Measurements from ENCODE around the gene NSMCE1.
"Not testable (repeated sequence)": the region's sequence is repeated elsewhere in the genome, so short reads cannot be mapped to it uniquely, and the experiment has no call there.

The NSMCE1 gene

DNA sequence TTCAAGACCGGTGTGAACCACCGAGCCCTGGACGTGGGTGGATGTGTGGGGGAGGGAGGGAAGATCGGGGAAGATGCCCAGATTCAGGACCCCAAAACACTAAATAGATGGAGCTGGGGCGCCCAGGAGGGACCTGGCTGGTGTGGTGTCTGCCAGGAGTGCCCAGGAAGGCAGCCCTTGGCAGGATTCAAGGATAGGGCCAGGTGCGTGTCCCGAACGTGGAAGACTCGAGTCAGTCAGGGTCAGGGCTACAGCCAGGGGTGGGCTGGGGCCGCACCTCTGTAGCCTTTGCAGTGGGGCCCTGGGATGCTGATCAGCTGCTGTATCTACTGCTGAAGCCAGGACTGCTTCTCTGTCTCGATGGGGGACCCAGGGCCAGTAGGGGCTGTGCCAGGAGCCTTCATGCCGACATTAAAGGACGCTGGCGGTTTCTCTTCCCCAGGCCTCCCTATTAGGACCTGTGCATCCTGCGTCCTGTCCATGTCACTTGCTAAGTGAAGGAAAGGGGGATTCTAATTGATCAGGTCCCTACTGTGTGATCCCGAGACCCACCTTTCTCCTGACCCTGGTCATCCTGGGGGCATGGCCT, 52.2 kb downstream of the NSMCE1 start:
- no peak for DNase-seq (ENCODE audit: low read depth in 2 of 2)

DNA sequence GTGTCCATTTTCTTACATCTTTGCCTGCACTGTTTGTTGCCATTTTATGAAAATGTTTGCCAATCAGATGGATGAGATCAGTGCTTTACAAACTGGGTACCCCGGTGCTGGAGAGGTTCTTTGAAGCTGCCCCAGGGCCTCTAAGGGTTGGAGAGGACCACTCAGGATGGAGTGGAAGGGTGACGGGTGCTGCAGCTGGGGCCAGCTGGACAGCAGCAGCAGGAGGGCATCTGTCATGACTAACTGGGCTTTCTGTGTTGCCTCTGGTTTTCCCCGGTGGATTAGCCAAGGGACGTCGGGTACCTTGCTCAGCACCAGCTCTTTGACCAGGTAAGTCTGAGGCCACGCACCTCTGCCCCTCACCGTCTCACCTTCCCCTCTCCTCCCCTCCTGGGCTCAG, 52.9 kb downstream of the NSMCE1 start:
- DNase-seq (ENCODE audit: low read depth in 2 of 2) = no peak

DNA sequence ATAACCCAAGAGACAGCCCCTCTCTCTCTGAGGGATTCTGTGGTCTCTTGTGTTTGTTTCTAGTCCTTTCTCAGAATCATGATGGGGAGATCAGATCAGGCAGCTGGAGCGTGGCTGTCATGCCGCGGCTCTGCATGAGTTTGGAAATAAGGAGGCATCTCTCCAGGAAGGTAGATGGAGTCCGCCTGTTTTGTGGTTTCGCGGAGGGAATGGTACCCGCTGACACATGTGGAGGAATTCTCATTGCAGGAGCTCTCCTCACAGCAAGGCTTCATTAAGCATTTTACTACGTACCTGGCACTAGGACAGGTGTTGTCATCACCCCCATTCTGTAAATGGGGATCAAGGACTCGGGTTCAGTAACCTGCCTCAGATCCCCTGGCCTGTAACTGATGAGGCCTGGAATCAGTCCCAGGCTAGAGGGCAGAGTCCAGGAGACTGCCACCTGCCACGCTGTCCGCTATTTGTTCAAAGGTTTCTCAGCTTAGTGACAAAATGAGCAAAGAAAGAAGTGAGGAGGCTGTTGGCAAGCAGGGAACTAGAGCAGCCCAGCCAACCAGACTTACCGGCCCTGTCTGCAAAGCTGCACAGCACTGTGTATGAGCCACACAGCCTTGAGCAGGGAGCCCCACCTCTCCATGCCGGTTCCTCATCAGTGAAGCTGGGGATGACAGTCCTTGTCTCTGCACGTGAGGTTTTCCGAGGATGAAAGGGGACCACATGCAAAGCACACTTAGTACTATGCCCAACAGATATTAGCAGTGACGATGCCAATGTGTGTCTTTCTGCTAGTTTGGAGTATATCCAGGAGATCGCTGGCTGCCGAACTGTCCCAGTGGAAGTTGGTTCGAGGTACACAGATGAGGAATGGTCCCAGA, 54.2 kb downstream of the NSMCE1 start:
- no peak for DNase-seq (ENCODE audit: low read depth in 2 of 2)

DNA sequence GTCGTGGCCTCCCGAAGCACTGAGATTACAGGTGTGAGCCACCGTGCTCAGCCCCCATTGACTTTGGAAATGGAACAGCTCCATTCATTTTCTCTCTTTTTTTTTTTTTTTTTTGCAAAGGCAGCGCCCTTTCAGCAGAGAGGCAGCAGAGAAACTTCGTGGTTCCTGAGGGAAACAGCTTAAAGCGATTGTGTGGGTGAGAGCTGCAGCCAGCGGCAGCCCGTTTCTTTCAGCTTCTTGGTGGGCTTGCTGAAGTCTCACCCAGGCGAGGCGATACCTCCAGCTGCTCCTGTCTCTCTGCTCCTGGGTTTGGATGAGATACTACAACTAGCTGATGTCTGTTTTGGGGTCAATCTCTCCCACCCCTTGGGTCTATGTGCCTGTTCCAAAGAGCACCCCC, 57.5 kb downstream of the NSMCE1 start:
- DNase-seq (ENCODE audit: low read depth in 2 of 2) = no peak

DNA sequence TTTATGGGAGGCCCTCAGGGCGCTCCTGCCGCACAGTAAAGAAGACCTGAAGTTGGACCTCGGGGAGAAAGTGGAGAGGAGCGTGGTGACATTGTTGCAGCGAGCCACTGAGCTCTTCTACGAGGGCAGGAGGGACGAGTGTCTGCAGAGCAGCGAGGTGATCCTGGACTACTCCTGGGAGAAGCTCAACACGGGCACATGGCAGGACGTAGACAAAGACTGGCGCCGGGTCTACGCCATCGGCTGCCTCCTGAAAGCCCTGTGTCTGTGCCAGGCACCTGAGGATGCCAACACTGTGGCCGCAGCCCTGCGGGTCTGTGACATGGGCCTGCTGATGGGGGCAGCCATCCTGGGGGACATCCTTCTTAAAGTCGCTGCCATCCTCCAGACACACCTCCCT, 58.4 kb downstream of the NSMCE1 start:
- no peak for DNase-seq (ENCODE audit: low read depth in 2 of 2)

DNA sequence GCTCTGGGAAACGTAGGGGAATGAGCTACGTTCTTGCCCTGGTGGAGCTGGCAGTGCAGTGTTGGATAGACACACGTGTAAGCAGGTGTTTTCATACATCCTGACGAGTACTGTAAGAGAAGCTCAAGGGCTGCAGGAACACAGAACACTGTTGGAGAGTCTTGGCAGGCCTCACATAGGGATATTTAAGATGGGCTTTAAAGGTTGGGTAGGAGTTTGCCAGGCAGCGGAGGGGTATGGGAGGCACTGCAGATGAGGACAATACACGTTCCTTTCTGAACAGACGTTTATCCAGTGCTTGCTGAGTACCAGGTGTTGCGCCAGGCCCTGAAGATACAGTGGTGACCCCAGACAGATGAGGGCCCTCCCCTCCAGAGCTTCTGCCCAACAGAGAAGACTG, 59.0 kb downstream of the NSMCE1 start:
- DNase-seq (ENCODE audit: low read depth in 2 of 2) = no peak

DNA sequence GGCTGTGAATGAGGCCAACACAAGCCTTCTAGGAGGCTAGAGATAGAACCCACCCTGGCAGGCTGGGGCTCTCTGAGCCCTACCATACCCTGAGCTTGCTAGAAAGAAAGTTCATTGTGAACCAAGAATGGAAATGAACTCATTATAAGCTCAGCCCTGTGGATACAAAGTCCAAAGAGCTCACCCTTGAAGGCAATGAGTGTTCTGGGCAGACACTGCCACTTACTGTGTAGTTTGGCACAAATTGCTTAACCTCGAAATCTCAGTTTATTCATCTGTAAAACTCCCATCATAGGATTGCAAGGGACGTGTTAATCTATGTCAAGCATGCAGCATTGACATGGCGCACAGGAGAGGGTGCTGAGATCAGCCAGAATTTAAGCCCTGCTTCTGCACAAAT, 59.8 kb downstream of the NSMCE1 start:
- DNase-seq (ENCODE audit: low read depth in 2 of 2) = no peak

DNA sequence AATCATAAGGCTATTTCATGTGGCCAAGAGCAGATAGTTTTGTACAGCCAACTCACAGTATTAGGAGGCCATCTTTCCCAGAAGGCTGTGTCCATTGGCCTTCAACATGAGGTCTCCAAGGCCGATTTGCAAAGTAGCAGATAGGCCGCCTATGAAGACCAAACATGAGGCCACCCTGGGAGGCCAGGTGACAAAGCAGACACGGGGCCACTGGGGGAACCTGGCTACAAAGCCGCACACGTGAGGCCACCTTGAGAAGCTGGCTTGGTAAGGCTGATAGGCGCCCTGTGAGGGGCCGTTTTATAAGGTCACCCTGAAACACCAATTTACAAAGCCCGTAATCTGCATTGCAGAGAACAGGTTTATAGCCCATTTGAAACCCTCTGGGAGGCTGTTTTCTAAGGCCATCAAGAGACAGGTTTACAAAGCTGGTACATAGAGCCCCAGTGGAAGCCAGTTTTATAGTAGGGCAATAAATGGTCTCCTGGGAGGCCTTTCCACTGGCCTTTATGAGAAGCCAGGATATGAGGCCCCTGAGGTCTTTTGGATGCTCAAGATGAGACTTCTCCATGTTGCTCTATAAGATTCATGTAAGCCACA, 60.4 kb downstream of the NSMCE1 start:
- DNase-seq (ENCODE audit: low read depth in 2 of 2) = no peak

DNA sequence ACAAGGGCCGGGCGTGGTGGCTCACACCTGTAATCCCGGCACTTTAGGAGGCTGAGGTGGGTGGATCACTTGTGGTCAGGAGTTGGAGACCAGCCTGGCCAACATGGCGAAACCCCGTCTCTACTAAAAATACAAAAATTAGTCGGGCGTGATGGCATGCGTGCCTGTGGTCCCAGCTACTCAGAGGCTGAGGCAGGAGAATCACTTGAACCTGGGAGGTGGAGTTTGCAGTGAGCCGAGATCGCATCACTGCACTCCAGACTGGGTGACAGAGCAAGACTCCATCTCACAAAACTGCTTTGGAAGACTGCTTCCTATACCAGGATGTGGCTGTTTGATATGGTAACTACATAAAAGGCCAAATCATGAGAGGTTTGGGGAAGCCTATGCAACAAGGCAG, 61.5 kb downstream of the NSMCE1 start:
- DNase-seq (ENCODE audit: low read depth in 2 of 2) = not testable (repeated sequence)

DNA sequence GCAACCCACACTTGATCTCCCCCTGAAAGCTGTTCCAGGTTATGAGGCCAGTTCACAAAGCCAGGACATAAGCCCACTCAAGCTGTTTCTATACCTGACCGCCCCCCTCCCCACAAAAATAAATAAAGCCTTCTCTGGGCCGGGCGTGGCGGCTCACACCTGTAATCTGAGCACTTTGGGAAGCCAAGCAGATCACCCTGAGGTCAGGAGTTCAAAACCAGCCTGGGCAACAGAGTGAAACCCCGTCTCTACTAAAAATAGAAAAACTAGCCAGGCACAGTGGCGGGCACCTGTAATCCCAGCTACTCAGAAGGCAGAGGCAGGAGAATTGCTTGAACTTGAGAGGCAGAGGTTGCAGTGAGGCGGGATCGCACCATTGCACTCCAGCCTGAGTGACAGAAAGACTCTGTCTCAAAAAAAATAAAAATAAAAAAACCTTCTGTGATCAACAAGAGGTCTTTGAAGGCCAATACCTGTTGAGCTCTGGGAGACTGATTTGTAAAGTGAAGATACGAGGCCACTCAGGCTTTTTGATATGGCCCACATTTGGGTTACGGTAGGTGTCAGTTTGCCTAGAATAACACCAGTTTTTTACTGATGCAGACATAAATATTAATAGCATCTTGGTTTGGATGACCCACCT, 63.0 kb downstream of the NSMCE1 start:
- DNase-seq (ENCODE audit: low read depth in 2 of 2) = no peak

DNA sequence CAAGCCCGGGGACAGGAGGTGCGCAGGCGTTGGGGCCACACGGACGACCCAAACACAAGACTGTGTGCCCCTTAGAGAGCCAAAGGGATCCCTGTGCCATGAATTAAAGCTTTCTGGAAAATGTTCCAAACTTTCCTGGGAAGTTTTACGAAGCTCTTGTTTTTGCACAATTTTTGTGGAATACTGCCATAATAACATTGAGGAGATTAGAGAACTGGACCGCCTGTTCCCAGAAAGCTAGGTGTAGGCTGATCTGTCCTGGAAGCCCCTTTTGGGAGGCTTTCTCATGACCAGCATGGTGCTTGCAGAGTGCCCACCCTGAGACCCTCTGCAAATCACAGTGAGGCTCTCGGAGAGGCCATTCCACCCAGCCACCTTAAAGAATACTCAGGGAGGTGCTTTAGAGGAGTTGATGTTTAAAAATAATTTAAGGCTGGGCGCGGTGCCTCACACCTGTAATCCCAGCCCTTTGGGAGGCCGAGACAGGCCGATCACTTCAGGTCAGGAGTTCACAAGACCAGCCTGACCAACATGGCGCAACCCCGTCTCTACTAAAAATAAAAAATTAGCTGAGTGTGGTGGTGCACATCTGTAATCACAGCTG, 64.2 kb downstream of the NSMCE1 start:
- DNase-seq (ENCODE audit: low read depth in 2 of 2) = no peak

DNA sequence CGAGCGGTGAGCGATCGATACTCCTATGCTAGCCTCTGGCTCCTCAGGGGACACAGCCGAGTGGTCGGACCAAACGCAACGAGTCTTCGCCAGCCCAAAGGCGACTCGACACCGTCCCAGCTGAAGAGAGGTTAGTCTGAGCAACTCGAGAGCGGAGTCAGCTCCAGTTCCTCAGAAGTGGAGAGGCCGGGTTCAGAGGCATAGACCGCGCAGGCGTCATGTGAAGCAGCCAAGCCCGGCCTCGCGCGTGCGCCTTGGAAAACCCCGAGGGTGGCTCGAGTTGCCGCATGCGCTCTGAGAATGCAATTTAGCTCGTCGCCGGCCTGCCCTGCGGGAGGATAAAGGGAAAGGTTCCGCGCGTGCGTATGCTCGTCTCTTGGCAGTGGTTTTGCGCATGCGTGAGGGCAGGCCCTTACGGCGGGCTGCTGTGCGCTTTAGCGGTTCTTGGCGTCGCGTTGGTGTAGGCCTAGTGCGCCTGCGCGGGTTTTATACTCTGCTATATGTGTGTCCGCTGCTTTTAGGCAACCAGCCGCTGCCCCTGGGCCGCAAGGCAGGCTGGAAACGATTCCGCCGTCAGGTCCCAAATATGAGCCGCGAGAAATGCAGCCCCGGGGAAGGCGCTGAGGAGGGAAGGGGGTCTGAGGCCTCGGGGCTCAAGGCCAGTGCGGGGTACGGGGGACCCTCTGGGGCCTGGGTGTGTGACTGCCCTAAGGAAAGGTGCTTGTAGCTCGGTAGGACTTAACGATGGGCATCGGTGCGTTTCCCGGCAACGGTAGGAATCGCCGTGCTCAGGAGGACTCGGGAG, 64.9 kb downstream of the NSMCE1 start, which contains the start of gene KDM8:
TSS of gene KDM8 (plus strand) at position 20 of the 805 bp plus-strand sequence. CDS start 6,598 bp downstream, outside the sequence.
- DNase-seq (ENCODE audit: low read depth in 2 of 2) = peak; percentile 99

DNA sequence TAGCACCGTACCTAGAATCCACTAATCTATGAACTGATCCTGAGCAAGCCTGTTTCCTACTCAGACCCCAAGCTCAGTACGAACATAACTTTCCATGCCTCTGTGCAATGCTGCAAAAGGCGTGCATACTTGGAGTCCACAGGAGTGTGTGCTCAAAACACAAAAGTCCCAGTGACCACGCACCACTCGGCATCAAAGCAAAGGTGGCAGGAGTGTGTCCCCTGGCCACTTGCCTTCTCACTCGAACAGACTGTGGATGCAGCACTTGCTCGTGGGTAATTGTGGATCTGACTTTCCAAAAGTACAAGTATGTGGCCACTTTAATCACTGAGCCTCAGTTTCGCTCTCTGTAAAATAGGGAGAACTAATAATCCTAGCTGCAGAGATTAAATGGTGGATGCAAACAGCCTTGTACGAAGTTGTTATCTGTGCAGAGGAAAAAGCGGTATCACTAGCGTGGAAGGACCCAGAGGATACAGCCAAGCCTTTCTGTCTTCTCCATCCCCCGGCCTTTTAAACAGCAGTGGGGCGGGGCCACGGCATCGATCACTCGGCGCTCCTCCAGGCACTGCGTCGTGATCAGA, 65.6 kb downstream of the NSMCE1 start:
- peak; percentile 75 to 79 for DNase-seq (ENCODE audit: low read depth in 2 of 2)

DNA sequence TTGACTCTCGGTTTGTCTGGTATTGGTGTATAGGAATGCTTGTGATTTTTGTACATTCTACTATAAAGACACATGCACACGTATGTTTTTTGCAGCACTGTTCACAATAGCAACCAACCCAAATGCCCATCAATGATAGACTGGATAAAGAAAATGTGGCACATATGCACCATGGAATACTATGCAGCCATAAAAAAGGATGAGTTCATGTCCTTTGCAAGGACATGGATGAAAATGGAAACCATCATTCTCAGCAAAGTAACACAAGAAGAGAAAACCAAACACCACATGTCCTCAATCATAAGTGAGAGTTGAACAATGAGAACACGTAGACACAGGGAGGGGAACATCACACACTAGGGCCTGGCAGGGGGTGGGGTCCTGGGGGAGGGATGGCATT, 67.7 kb downstream of the NSMCE1 start:
- not testable (repeated sequence) for DNase-seq (ENCODE audit: low read depth in 2 of 2)

DNA sequence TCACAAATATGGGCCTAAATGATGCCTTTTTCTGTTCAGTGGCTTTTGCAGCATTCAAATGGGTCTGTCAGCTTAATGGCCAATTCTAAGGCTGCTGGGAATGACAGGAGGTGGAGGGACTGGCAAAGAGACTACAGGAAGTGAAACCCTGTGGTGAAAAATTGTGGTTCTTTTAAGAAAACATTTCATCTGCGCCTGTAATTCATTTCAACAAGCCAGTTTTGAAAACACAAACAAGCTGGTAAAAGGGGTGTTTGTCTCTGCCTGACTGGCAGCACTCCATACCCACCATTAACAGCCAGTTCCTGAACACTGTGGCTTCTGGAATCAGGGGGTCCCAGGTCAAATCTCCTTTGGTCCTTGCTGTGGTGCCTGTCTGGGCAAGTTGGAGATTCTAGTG, 68.8 kb downstream of the NSMCE1 start:
- DNase-seq (ENCODE audit: low read depth in 2 of 2) = no peak

DNA sequence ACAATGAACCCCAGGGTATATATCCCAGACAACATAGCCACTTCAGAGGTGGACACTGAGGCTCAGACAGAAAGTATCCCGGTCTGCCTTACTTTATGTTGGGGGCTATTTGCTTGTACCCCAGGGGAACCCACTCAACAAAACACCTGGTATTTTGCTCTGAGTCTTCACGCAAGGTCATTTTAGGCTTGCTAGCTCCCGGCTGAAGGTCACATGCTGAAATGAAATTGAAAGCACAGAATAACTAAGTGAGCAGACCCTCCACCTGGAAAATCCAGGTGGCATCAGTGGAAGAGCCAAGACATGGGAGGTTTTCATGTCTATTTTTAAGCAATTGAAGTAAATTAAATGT, 69.4 kb downstream of the NSMCE1 start:
- DNase-seq (ENCODE audit: low read depth in 2 of 2) = no peak

DNA sequence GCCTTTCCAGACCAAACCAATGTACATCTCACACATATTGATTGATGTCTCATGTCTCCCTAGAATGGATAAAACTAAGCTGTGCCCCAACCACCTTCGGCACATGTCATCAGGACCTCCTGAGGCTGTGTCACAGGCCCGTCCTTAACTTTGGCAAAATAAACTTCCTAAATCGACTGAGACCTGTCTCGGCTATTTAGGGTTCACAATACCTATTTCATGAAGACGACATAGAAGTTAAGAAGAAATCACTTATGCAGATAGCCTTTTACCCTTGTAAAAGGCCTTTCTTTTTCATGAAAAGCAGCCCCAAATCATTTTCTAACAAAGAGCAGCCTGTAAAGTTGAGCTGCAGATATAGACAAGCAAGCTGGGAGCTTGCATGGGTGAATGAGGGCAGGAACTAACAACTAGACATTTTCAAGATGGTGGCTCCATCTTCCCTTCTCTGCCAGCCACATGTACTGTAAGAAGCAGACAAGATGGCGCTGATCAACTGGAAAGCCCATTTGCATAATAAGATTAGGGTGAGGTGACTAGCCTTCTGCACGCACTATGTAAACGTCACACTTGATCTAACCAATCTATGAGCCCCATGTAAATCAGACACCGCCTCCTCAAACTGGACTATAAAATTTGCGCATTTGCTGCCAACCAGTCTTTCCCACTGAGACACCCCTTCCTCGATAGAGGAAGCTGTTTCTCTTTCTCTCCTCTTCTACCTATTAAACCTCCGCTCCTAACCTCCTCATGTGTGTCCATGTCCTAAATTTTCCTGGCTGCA, 69.9 kb downstream of the NSMCE1 start:
- DNase-seq (ENCODE audit: low read depth in 2 of 2) = no peak

DNA sequence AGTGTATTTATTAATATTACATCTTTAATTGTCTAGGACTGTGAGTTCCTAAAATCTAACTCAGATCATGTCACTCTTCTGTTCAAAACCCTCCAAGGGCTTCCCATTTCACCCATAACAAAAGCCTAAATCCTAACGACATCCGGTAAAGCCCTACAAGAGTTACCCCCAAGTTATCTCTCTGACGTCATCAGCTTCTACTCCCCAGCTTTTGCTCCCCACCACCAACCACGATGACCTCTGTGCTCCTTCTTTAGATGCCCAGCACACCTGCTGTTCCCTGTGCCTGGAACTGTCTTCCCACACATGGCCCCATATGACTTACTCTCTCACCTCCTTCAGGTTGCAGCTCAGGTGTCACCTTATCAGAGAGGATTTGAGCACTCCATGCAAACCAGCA, 71.6 kb downstream of the NSMCE1 start:
- DNase-seq (ENCODE audit: low read depth in 2 of 2) = no peak

DNA sequence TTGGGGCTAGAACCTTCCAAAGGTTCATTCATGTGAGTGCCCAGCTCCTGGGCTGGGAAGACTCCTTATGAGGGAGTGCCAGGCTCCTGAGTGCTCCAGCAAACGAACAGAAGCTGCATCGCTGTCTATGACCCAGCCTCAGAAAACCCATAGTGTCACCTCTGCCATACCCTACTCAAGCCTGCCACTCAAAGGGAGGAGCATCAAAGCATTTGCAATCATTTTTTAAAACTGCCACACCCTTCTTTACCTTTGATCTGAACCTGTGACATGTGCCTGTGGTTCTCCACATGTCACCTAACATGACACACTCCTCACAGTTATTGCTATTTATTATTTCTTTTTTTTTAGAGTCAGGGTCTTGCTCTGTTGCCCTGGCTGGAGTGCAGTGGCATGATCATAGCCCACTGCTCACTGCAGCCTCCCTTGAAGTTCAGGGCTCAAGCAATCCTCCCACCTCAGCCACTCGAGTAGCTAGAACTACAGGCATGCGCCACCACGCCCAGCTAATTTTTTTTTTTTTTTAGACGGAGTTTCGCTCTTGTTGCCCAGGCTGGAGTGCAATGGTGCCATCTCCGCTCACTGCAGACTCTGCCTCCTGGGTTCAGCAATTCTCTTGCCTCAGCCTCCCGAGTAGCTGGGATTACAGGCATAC, 72.5 kb downstream of the NSMCE1 start:
- no peak for DNase-seq (ENCODE audit: low read depth in 2 of 2)
